Adrenal gland (tissue), 5 donors: ENCODE measurements around the gene CDKAL1.

Experiments
- POLR2A ChIP-seq, 2 donors: fragments of 450-650 bp; IDR thresholded peaks; one replicate each; pipeline ENCODE4 v1.6.1; 2017; ENCODE audit warnings: antibody characterized with exemption in 2 of 2, mild to moderate bottlenecking in 2 of 2, moderate library complexity in 1 of 2
- TF ChIP-seq, protein P1 (sequence below), 6 experiments: fragments of 450-650 bp in 4 of 6; fragments of 200-600 bp in 2 of 6; sonication (generic) in 1 of 6; IDR thresholded peaks; 1 replicate in 5 of 6; 2 replicates in 1 of 6; pipeline versions ENCODE4 v1.5.1 to v1.8.0; 2016 to 2021; ENCODE audit warnings: antibody characterized with exemption in 6 of 6, mild to moderate bottlenecking in 2 of 6, moderate library complexity in 1 of 6
- donor health status: DM: no; HTN: no; CAD: no.

GRCh38 chr6:21123507-21124436 lies 589.5 kb downstream of the CDKAL1 start:
- TF ChIP-seq, protein P1, sequence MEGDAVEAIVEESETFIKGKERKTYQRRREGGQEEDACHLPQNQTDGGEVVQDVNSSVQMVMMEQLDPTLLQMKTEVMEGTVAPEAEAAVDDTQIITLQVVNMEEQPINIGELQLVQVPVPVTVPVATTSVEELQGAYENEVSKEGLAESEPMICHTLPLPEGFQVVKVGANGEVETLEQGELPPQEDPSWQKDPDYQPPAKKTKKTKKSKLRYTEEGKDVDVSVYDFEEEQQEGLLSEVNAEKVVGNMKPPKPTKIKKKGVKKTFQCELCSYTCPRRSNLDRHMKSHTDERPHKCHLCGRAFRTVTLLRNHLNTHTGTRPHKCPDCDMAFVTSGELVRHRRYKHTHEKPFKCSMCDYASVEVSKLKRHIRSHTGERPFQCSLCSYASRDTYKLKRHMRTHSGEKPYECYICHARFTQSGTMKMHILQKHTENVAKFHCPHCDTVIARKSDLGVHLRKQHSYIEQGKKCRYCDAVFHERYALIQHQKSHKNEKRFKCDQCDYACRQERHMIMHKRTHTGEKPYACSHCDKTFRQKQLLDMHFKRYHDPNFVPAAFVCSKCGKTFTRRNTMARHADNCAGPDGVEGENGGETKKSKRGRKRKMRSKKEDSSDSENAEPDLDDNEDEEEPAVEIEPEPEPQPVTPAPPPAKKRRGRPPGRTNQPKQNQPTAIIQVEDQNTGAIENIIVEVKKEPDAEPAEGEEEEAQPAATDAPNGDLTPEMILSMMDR (IDR thresholded peaks at IDR 0.05) = no peak
- no peak for TF ChIP-seq POLR2A (IDR thresholded peaks at IDR 0.05)
